ENCODE measurements around the gene SLC35A1.
"Not testable (repeated sequence)": the region's sequence is repeated elsewhere in the genome, so short reads cannot be mapped to it uniquely, and the experiment has no call there.

SLC35A1 gene

GRCh38 chr6:87465051-87465450, 7.7 kb upstream of the SLC35A1 start:
- DNase-seq (ENCODE audit: low spot score): no peak
- no peak for TF ChIP-seq CTCF (IDR thresholded peaks at IDR 0.05; ENCODE audit: extremely low read depth, missing control alignments)

GRCh38 chr6:87473419-87473903, 687 bp downstream of the SLC35A1 start:
- no peak for TF ChIP-seq CTCF (IDR thresholded peaks at IDR 0.05; ENCODE audit: extremely low read depth, missing control alignments)
- DNase-seq (ENCODE audit: low spot score): peak; percentile 30

GRCh38 chr6:87481931-87482330, 9.2 kb downstream of the SLC35A1 start:
- TF ChIP-seq CTCF (IDR thresholded peaks at IDR 0.05; ENCODE audit: extremely low read depth, missing control alignments): no peak
- no peak for DNase-seq (ENCODE audit: low spot score)

GRCh38 chr6:87482366-87482765, 9.6 kb downstream of the SLC35A1 start:
- DNase-seq (ENCODE audit: low spot score): no peak
- TF ChIP-seq CTCF (IDR thresholded peaks at IDR 0.05; ENCODE audit: extremely low read depth, missing control alignments): no peak

GRCh38 chr6:87483929-87484328, 11.2 kb downstream of the SLC35A1 start:
- no peak for DNase-seq (ENCODE audit: low spot score)

GRCh38 chr6:87484491-87484890, 11.7 kb downstream of the SLC35A1 start:
- no peak for DNase-seq (ENCODE audit: low spot score)
- no peak for TF ChIP-seq CTCF (IDR thresholded peaks at IDR 0.05; ENCODE audit: extremely low read depth, missing control alignments)

More at GRCh38 chr6:87483929-87484328, 11.2 kb downstream of the SLC35A1 start:
- no peak for TF ChIP-seq CTCF (IDR thresholded peaks at IDR 0.05; ENCODE audit: extremely low read depth, missing control alignments)

GRCh38 chr6:87487555-87487954, 14.8 kb downstream of the SLC35A1 start:
- no peak for TF ChIP-seq CTCF (IDR thresholded peaks at IDR 0.05; ENCODE audit: extremely low read depth, missing control alignments)
- no peak for DNase-seq (ENCODE audit: low spot score)

GRCh38 chr6:87489326-87489725, 16.6 kb downstream of the SLC35A1 start:
- not testable (repeated sequence) for DNase-seq (ENCODE audit: low spot score)
